NT2/D1 (cell line): ENCODE data around the gene ATM.

ENCODE experiments used
- SUZ12 ChIP-seq: IDR thresholded peaks from 2 replicates; pipeline ENCODE4 v1.6.1; 2011; ENCODE audit not compliant: insufficient read length, insufficient read depth; ENCODE audit errors: extremely low read depth
- ZNF274 ChIP-seq: IDR thresholded peaks from 2 replicates; pipeline ENCODE4 v1.6.1; 2011; ENCODE audit warnings: mild to moderate bottlenecking, low read depth, low read length

DNA sequence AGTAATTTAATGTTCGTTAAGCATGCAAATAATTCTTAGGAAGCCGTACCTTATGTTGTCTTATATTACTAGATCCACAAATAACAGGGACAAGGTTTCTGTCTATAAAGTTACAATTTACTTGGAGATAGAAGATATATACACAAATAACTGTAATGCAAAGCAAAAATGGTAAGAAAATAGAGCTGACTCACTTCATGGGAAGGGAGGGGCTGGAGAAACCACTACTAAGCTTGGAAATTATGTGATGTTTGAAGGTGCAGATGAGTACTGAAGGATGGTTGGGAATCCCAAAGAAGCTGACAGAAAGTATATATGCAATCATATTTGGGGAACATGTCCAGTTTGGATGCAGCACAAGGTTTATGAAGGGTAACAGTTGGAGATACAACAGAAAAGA, 4.4 kb upstream of the ATM start:
- no peak for TF ChIP-seq ZNF274
- no peak for TF ChIP-seq SUZ12
